CD4-positive, alpha-beta T cell treated with Interleukin-4 for 1 hour (primary cell): ENCODE results near the gene CYFIP1.

Source experiments
- DNase-seq, 2 donors: peaks; one replicate each; pipeline ENCODE4 v3.0.0-alpha.2; 2020 to 2022

Gene CYFIP1

GRCh38 chr15:22887157-22887951 is 92.8 kb downstream of the CYFIP1 start:
- no peak for DNase-seq

- no peak for DNase-seq
These were observed 95.0 kb downstream of the CYFIP1 start for GRCh38 chr15:22885120-22885519.

- peak in 1 of 2 donors; percentile 14 for DNase-seq
These were observed 95.8 kb downstream of the CYFIP1 start for GRCh38 chr15:22884344-22884743.

- no peak for DNase-seq
These were observed 97.0 kb downstream of the CYFIP1 start for GRCh38 chr15:22883196-22883595.

- no peak for DNase-seq
These were observed 98.3 kb downstream of the CYFIP1 start for GRCh38 chr15:22881739-22882440.

- DNase-seq: no peak
These were observed 99.0 kb downstream of the CYFIP1 start for GRCh38 chr15:22880981-22881738.

- no peak for DNase-seq
These were observed 99.8 kb downstream of the CYFIP1 start for GRCh38 chr15:22880068-22880980.

GRCh38 chr15:22878103-22878502 is 102.1 kb downstream of the CYFIP1 start:
- DNase-seq: no peak

GRCh38 chr15:22877607-22878006 is 102.6 kb downstream of the CYFIP1 start:
- DNase-seq: no peak

GRCh38 chr15:22877117-22877516 is 103.1 kb downstream of the CYFIP1 start:
- no peak for DNase-seq

GRCh38 chr15:22874966-22875365 is 105.2 kb downstream of the CYFIP1 start:
- DNase-seq: no peak

- DNase-seq: no peak
These were observed 105.9 kb downstream of the CYFIP1 start for GRCh38 chr15:22874256-22874655.

GRCh38 chr15:22873841-22874240 is 106.3 kb downstream of the CYFIP1 start:
- no peak for DNase-seq

GRCh38 chr15:22872936-22873701 is 107.0 kb downstream of the CYFIP1 start:
- no peak for DNase-seq

- DNase-seq: no peak
These were observed 108.6 kb downstream of the CYFIP1 start for GRCh38 chr15:22871481-22872086.

GRCh38 chr15:22870865-22871264 is 109.3 kb downstream of the CYFIP1 start:
- DNase-seq: no peak

- DNase-seq: no peak
These were observed 110.3 kb downstream of the CYFIP1 start for GRCh38 chr15:22869856-22870255.

- no peak for DNase-seq
These were observed 111.2 kb downstream of the CYFIP1 start for GRCh38 chr15:22868928-22869327.

- no peak for DNase-seq
These were observed 111.7 kb downstream of the CYFIP1 start for GRCh38 chr15:22868495-22868894.

- DNase-seq: no peak
These were observed 112.3 kb downstream of the CYFIP1 start for GRCh38 chr15:22867886-22868285.

GRCh38 chr15:22866079-22866478 is 114.1 kb downstream of the CYFIP1 start:
- no peak for DNase-seq
